ENCODE measurements around the gene IER3. TPM values are rescaled to one million over a fixed set of nuclear protein-coding genes. Genes with fewer than 3 reads are reported as not detected.
A peak's percentile ranks its signal among the peaks of the same experiment; 100 is the strongest.

The IER3 gene
- total and polyA plus RNA-seq, 2 of the 13 experiments (the other 11 are each of a cell fraction or from before 2014, with no cell fraction given): 51.1 to 131 TPM

GRCh38 chr6:30722280-30723112 is 21.9 kb downstream of the IER3 start (continued):
- TF ChIP-seq RFXANK (CRISPR knock-in tag; IDR thresholded peaks at IDR 0.05) (no peak), CBX1 (IDR thresholded peaks at IDR 0.05; ENCODE audit: low read depth) (no peak), THRA (CRISPR knock-in tag; IDR thresholded peaks at IDR 0.05; ENCODE audit: borderline replicate concordance) (0 out of 2 replicates have a peak, but pooled peaks have one; percentile 27), HNRNPL (IDR thresholded peaks at IDR 0.05; ENCODE audit: low read depth, low read length) (0 out of 2 replicates have a peak, but pooled peaks have one; percentile 47), SIN3B (IDR thresholded peaks at IDR 0.05; ENCODE audit: low read length) (peak; percentile 31; the same call in 1 of the 2 replicates), SRSF1 (optimal IDR thresholded peaks at IDR 0.05; ENCODE audit: low read depth, low read length) (no peak), SMAD3 (CRISPR knock-in tag; IDR thresholded peaks at IDR 0.05) (peak; percentile 69; the same call in 1 of the 2 replicates), HDAC1 (CRISPR knock-in tag; IDR thresholded peaks at IDR 0.05) (peak; percentile 46; the same call in 1 of the 2 replicates), ZNF430 (CRISPR knock-in tag; IDR thresholded peaks at IDR 0.05) (peak; percentile 31; the same call in 1 of the 2 replicates), MED13 (CRISPR knock-in tag; IDR thresholded peaks at IDR 0.05) (no peak), GTF2F1 (IDR thresholded peaks at IDR 0.05; ENCODE audit: low read length) (no peak), SOX6 (IDR thresholded peaks at IDR 0.05) (no peak), SOX6 (CRISPR knock-in tag; IDR thresholded peaks at IDR 0.05) (0 out of 2 replicates have a peak, but pooled peaks have one; percentile 32), STAG1 (CRISPR knock-in tag; IDR thresholded peaks at IDR 0.05) (peak; percentile 89), ZIK1 (CRISPR knock-in tag; IDR thresholded peaks at IDR 0.05; ENCODE audit: borderline replicate concordance, low read depth) (0 out of 2 replicates have a peak, but pooled peaks have one; percentile 33), MTERF4 (CRISPR knock-in tag; IDR thresholded peaks at IDR 0.05) (no peak), DNMT3B (CRISPR knock-in tag; conservative IDR thresholded peaks at IDR 0.05) (0 out of 2 replicates have a peak, but pooled peaks have one; percentile 18), ZNF644 (CRISPR knock-in tag; IDR thresholded peaks at IDR 0.05; ENCODE audit: low read depth) (0 out of 2 replicates have a peak, but pooled peaks have one; percentile 18), ZFP37 (CRISPR knock-in tag; IDR thresholded peaks at IDR 0.05; ENCODE audit: borderline replicate concordance) (peak; percentile 63; the same call in 1 of the 2 replicates), ZHX1 (CRISPR knock-in tag; IDR thresholded peaks at IDR 0.05; ENCODE audit: low read depth) (0 out of 2 replicates have a peak, but pooled peaks have one; percentile 55), BCL6 (CRISPR knock-in tag; IDR thresholded peaks at IDR 0.05) (0 out of 2 replicates have a peak, but pooled peaks have one; percentile 32), ATM (IDR thresholded peaks at IDR 0.05; ENCODE audit: borderline replicate concordance) (no peak), NCOA2 (CRISPR knock-in tag; IDR thresholded peaks at IDR 0.05) (no peak), HOXA3 (CRISPR knock-in tag; IDR thresholded peaks at IDR 0.05) (peak; percentile 42; the same call in 1 of the 2 replicates), RBFOX2 (IDR thresholded peaks at IDR 0.05; ENCODE audit: low read depth, low read length) (peak; percentile 32; the same call in 1 of the 2 replicates), POLR2AphosphoS5 (IDR thresholded peaks at IDR 0.05; ENCODE audit: low read depth, low read length) (peak; percentile 5; the same call in 1 of the 2 replicates), SIN3A (IDR thresholded peaks at IDR 0.05; ENCODE audit: borderline replicate concordance, low read depth, low read length) (peak; percentile 41; the same call in 1 of the 2 replicates), SOX5 (CRISPR knock-in tag; IDR thresholded peaks at IDR 0.05; ENCODE audit: borderline replicate concordance) (peak; percentile 45; the same call in 1 of the 2 replicates)
